Kidney (tissue), 14 donors: ENCODE measurements around the gene ACTN3. TPM values are rescaled to one million over a fixed set of nuclear protein-coding genes. Genes with fewer than 3 reads are reported as not detected.

Source experiments
- DNase-seq, 5 donors: peaks; one replicate each; pipeline ENCODE4 v3.0.0-alpha.2; 2013 to 2020
- FAIRE-seq: peaks from 2 replicates; lab custom pipeline; 2012; peaks lifted over from hg19 to GRCh38; lab: Jason Lieb, UNC
- H3K27ac ChIP-seq, 2 donors: one replicate each; pipeline ENCODE4 v1.7.0; 2013; ENCODE audit warnings: low read depth in 2 of 2, low read length in 2 of 2, inconsistent platforms in 1 of 2
- H3K27me3 ChIP-seq: one replicate; pipeline ENCODE4 v1.7.1; 2013; ENCODE audit warnings: low read length, inconsistent platforms; ENCODE audit not compliant: control insufficient read depth, insufficient read depth
- H3K36me3 ChIP-seq, 3 donors: one replicate each; pipeline versions ENCODE4 v1.7.0 to v1.7.1; 2013; ENCODE audit warnings: low read length in 3 of 3, control low read depth in 1 of 3, inconsistent platforms in 1 of 3; ENCODE audit not compliant: insufficient read depth in 3 of 3, control insufficient read depth in 2 of 3
- H3K4me1 ChIP-seq, 3 donors: one replicate each; pipeline versions ENCODE4 v1.7.0 to v1.7.1; 2013; ENCODE audit warnings: low read length in 3 of 3, inconsistent platforms in 1 of 3, low read depth in 1 of 3; ENCODE audit not compliant: control insufficient read depth in 2 of 3, insufficient read depth in 2 of 3
- H3K4me3 ChIP-seq, 3 donors: one replicate each; pipeline versions ENCODE4 v1.7.0 to v1.8.1; 2013; ENCODE audit warnings: low read length in 3 of 3, control low read depth in 1 of 3, inconsistent platforms in 1 of 3
- H3K9ac ChIP-seq, 3 donors: one replicate each; pipeline versions ENCODE4 v1.7.0 to v1.7.1; 2013; ENCODE audit warnings: low read length in 3 of 3, control low read depth in 1 of 3, inconsistent platforms in 1 of 3
- H3K9me3 ChIP-seq, 3 donors: one replicate each; pipeline versions ENCODE4 v1.7.0 to v1.7.1; 2013; ENCODE audit warnings: low read length in 3 of 3, control low read depth in 1 of 3, inconsistent platforms in 1 of 3; ENCODE audit not compliant: control insufficient read depth in 2 of 3, insufficient read depth in 1 of 3
- CTCF ChIP-seq: IDR thresholded peaks from 3 replicates; pipeline ENCODE4 v1.5.1; 2012; ENCODE audit warnings: mild to moderate bottlenecking, moderate library complexity, borderline replicate concordance; ENCODE audit not compliant: insufficient read depth; ENCODE audit errors: extremely low read depth
- intact Hi-C: fragments of 100-400 bp; cut with DNase I; formaldehyde crosslinking; loops from one replicate; pipeline ENCODE4 v1.11.1; 2022
- polyA plus RNA-seq: library from polyadenylated mRNA; stranded (reverse); fragments of 350-450 nt; fragmentation: Illumina TruSeq; extraction: RNeasy Lipid Tissue Mini Kit (QIAGEN cat#74804); gene quantifications from one replicate; pipeline ENCODE4 v1.2.3, GENCODE V29; 2014; ENCODE audit warnings: low read depth, low replicate concordance; ENCODE audit not compliant: insufficient read depth
- total RNA-seq: library from RNA; stranded (reverse); fragmentation: NEBNext Ultra II Directional; extraction: Animal tissue kit (Norgen Biotek cat#: 25700); gene quantifications from one replicate; pipeline ENCODE4 v1.2.1, GENCODE V29; 2021
- donor health status: control.
- donor health status: control.
- donor health status: control.
- donor health status: control.
- donor health status: control.
- donor health status: DM: yes; HTN: yes; CAD: no.
- donor health status: Normal renal cell carcinoma (clear cell type).

ACTN3 gene
- total and polyA plus RNA-seq, 2 donors from 2014 or later, result 0.16 TPM; not detected in 1

GRCh38 chr11:66593650-66594049 is 46.9 kb downstream of the ACTN3 start:
- H3K4me1 ChIP-seq, result peaks cover 0 to 24% (median 20%) of the 10 kb centered on the region in 3 donors
- H3K27me3 ChIP-seq, result no peaks in the 10 kb centered on the region
- no peaks in the 10 kb centered on the region for H3K36me3 ChIP-seq
- H3K9me3 ChIP-seq, result no peaks in the 10 kb centered on the region
- FAIRE-seq (no peak), DNase-seq (no peak)
- H3K9ac ChIP-seq, result peak overlapping the region; percentile 30 to 90 (median 81)
- no peak for TF ChIP-seq CTCF
- peak overlapping the region; percentile 68 to 90 (median 70) for H3K4me3 ChIP-seq
- H3K27ac ChIP-seq, result no peak overlapping the region
- intact Hi-C loops, result no loop called here

- intact Hi-C loops, result no loop called here
- no peaks in the 10 kb centered on the region for H3K9me3 ChIP-seq
- DNase-seq (peak in 3 of 5 donors; percentile 36 to 90 (median 48)), FAIRE-seq (no peak)
- no peak for TF ChIP-seq CTCF
- peaks cover 0 to 10% (median 9%) of the 10 kb centered on the region in 3 donors for H3K36me3 ChIP-seq
- H3K9ac ChIP-seq, result peak overlapping the region in 1 of 3 donors; percentile 65
- H3K27ac ChIP-seq, result no peak overlapping the region
- H3K27me3 ChIP-seq, result no peaks in the 10 kb centered on the region
- peaks cover 0 to 24% (median 20%) of the 10 kb centered on the region in 3 donors for H3K4me1 ChIP-seq
- H3K4me3 ChIP-seq, result no peak overlapping the region
These were observed 48.7 kb downstream of the ACTN3 start for GRCh38 chr11:66595245-66595904.

GRCh38 chr11:66598993-66599392 is 52.3 kb downstream of the ACTN3 start:
- Histone ChIP-seq H3K27me3 (no peaks in the 10 kb centered on the region), H3K9me3 (no peaks in the 10 kb centered on the region), H3K9ac (no peak overlapping the region), H3K36me3 (peaks cover 0 to 19% (median 9%) of the 10 kb centered on the region in 3 donors), H3K4me1 (peaks cover 0 to 18% (median 12%) of the 10 kb centered on the region in 3 donors), H3K4me3 (no peak overlapping the region), H3K27ac (no peak overlapping the region)
- no peak for TF ChIP-seq CTCF
- intact Hi-C loops, result no loop called here
- FAIRE-seq, result no peak
- DNase-seq, result no peak

- FAIRE-seq, result no peak
- peaks cover 0 to 9% (median 7%) of the 10 kb centered on the region in 3 donors for H3K4me1 ChIP-seq
- no peak overlapping the region for H3K27ac ChIP-seq
- peak in 1 of 5 donors; percentile 11 for DNase-seq
- H3K27me3 ChIP-seq, result no peaks in the 10 kb centered on the region
- TF ChIP-seq CTCF, result no peak
- H3K9ac ChIP-seq, result no peak overlapping the region
- H3K9me3 ChIP-seq, result no peaks in the 10 kb centered on the region
- no peak overlapping the region for H3K4me3 ChIP-seq
- H3K36me3 ChIP-seq, result peaks cover 0 to 21% (median 11%) of the 10 kb centered on the region in 3 donors
- intact Hi-C loops, result no loop called here
These were observed 53.5 kb downstream of the ACTN3 start for GRCh38 chr11:66600219-66600618.
